Activated T-cell treated with anti-CD3 and anti-CD28 coated beads, Interleukin-2, amount 50 U/mL, for 72 hours (primary cell): ENCODE data around the gene SLC8A1. TPM values are rescaled to one million over a fixed set of nuclear protein-coding genes. Genes with fewer than 3 reads are reported as not detected.

ENCODE experiments used
- ATAC-seq, 2 donors: fragments of 150-1000 bp; cut with Tn5 transposase; replicated peaks in 1 of 2; 2 replicates each; pipeline ENCODE4 v1.10.0; 2021; ENCODE audit warnings: moderate library complexity in 2 of 2, mild to moderate bottlenecking in 1 of 2
- DNase-seq, 2 donors: peaks; one replicate each; pipeline ENCODE4 v3.0.0; 2021 to 2022; ENCODE audit warnings: mixed read lengths in 1 of 2
- H3K27ac Mint-ChIP-seq: one replicate; pipeline ENCODE4 v1.8.0; 2022; ENCODE audit warnings: mild to moderate bottlenecking, moderate library complexity, mixed read lengths
- H3K27me3 Mint-ChIP-seq: one replicate; pipeline ENCODE4 v1.8.0; 2022; ENCODE audit warnings: low read depth, mixed read lengths
- H3K36me3 Mint-ChIP-seq, 2 donors: one replicate each; pipeline ENCODE4 v1.8.0; 2022; ENCODE audit warnings: mixed read lengths in 2 of 2, mild to moderate bottlenecking in 1 of 2; ENCODE audit not compliant: insufficient read depth in 2 of 2
- H3K4me1 Mint-ChIP-seq: one replicate; pipeline ENCODE4 v1.8.0; 2022; ENCODE audit warnings: low read depth, mixed read lengths
- H3K4me3 Mint-ChIP-seq, 2 donors: one replicate each; pipeline ENCODE4 v1.8.0; 2022; ENCODE audit warnings: mild to moderate bottlenecking in 2 of 2, mixed read lengths in 2 of 2, moderate library complexity in 2 of 2
- H3K9me3 Mint-ChIP-seq, 2 donors: one replicate each; pipeline ENCODE4 v1.8.0; 2022; ENCODE audit warnings: mixed read lengths in 2 of 2
- total RNA-seq, 2 donors: library from RNA; stranded (reverse); gene quantifications; one replicate each; pipeline ENCODE4 v1.2.3, GENCODE V29; 2022

SLC8A1 gene
- total RNA-seq, 2 donors from 2014 or later, result 0.58 to 1.9 TPM

DNA sequence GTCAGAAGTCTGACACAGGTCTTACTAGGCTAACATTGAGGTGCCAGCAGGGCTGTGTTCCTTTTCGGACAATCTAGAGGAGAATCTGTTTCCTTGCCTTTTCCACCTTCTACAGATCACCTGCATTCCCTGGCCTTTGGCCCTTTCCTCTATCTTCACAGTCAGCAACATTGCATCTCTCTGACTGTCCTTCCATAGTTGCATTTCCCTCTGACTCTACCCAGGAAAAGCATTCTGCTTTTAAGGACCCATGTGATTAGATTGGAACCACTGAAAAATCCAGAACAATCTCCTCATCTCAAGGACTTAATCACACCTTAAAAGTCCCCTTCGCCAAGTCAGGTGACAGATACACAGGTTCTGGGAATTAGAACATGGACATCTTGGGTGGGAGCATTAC is 181.5 kb downstream of the SLC8A1 start:
- ATAC-seq, result no peak
- Mint-ChIP-seq H3K9me3 (no peaks in the 10 kb centered on the region), H3K4me1 (no peaks in the 10 kb centered on the region), H3K27me3 (no peaks in the 10 kb centered on the region), H3K36me3 (no peaks in the 10 kb centered on the region), H3K4me3 (no peak overlapping the region), H3K27ac (no peak overlapping the region)
- DNase-seq, result no peak

- H3K36me3 Mint-ChIP-seq, result no peaks in the 10 kb centered on the region
- DNase-seq (no peak), ATAC-seq (no peak)
- H3K27me3 Mint-ChIP-seq, result no peaks in the 10 kb centered on the region
- H3K9me3 Mint-ChIP-seq, result no peaks in the 10 kb centered on the region
- no peaks in the 10 kb centered on the region for H3K4me1 Mint-ChIP-seq
- H3K27ac Mint-ChIP-seq, result no peak overlapping the region
- no peak overlapping the region for H3K4me3 Mint-ChIP-seq
These were observed 183.3 kb downstream of the SLC8A1 start for GRCh38 chr2:40268566-40268965.

DNA sequence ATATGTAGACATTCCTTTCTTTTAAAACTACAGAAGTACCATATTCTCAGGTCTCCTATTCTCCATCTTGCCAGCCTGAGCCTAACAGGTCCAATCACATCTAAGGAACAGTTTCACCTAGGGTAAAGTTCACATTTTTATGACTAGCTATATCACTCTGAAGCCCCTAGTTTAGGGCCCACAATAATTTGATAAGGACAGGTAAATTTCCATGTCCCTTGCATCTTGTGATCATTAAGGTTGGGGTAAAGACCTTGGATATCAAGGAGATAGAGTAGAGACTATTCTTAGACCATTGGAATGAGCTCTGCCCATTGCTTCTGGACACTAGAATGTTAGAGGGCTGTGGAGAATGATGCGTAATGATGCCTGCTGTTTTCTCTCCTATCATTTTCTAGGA is 185.7 kb downstream of the SLC8A1 start:
- H3K27ac Mint-ChIP-seq, result no peak overlapping the region
- H3K36me3 Mint-ChIP-seq, result no peaks in the 10 kb centered on the region
- no peak overlapping the region for H3K4me3 Mint-ChIP-seq
- DNase-seq (no peak), ATAC-seq (no peak)
- H3K27me3 Mint-ChIP-seq, result no peaks in the 10 kb centered on the region
- H3K9me3 Mint-ChIP-seq, result peaks cover 0 to 2% of the 10 kb centered on the region in 2 donors
- no peaks in the 10 kb centered on the region for H3K4me1 Mint-ChIP-seq

GRCh38 chr2:40265602-40266001 is 186.3 kb downstream of the SLC8A1 start:
- H3K36me3 Mint-ChIP-seq, result no peaks in the 10 kb centered on the region
- H3K4me3 Mint-ChIP-seq, result no peak overlapping the region
- no peaks in the 10 kb centered on the region for H3K27me3 Mint-ChIP-seq
- no peak for DNase-seq
- ATAC-seq, result no peak
- H3K9me3 Mint-ChIP-seq, result peaks cover 0 to 2% of the 10 kb centered on the region in 2 donors
- peaks cover under 1% of the 10 kb centered on the region for H3K4me1 Mint-ChIP-seq
- no peak overlapping the region for H3K27ac Mint-ChIP-seq

DNA sequence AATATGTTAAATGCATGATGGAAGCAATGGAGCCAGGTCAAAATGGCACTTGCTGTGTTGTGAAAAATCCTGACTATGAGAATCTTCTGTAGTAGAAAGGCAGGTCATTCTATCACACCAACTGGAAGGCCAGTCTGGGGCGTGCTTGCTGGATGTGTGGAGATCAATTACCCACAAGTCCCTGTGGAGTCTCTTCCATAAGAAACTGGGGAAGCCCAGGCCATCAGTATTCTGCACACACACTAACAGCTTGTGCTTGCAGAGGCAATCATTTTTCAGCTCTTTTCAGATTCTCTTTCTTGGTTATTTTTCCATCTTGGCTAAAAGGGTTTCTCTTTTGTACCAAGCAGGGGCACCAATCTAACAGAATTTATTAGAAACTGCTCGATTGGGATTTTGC is 190.8 kb downstream of the SLC8A1 start:
- no peaks in the 10 kb centered on the region for H3K36me3 Mint-ChIP-seq
- H3K4me1 Mint-ChIP-seq, result peaks cover 7% of the 10 kb centered on the region
- no peak overlapping the region for H3K27ac Mint-ChIP-seq
- ATAC-seq, result no peak
- H3K4me3 Mint-ChIP-seq, result no peak overlapping the region
- peaks cover 7% of the 10 kb centered on the region for H3K27me3 Mint-ChIP-seq
- no peak for DNase-seq
- peaks cover 1 to 2% of the 10 kb centered on the region in 2 donors for H3K9me3 Mint-ChIP-seq

GRCh38 chr2:40260437-40260836 is 191.5 kb downstream of the SLC8A1 start:
- peaks cover 7% of the 10 kb centered on the region for H3K27me3 Mint-ChIP-seq

GRCh38 chr2:40259900-40260299 is 192.0 kb downstream of the SLC8A1 start:
- Mint-ChIP-seq H3K4me3 (no peak overlapping the region), H3K9me3 (peaks cover 1 to 2% of the 10 kb centered on the region in 2 donors), H3K4me1 (peaks cover 7% of the 10 kb centered on the region), H3K27me3 (peaks cover 7% of the 10 kb centered on the region), H3K36me3 (no peaks in the 10 kb centered on the region), H3K27ac (no peak overlapping the region)
- ATAC-seq, result no peak
- DNase-seq, result no peak

More at GRCh38 chr2:40260437-40260836, 191.5 kb downstream of the SLC8A1 start:
- H3K27ac Mint-ChIP-seq, result no peak overlapping the region
- DNase-seq (no peak), ATAC-seq (no peak)
- H3K36me3 Mint-ChIP-seq, result no peaks in the 10 kb centered on the region
- peaks cover 7% of the 10 kb centered on the region for H3K4me1 Mint-ChIP-seq
- no peak overlapping the region for H3K4me3 Mint-ChIP-seq
- peaks cover 1 to 2% of the 10 kb centered on the region in 2 donors for H3K9me3 Mint-ChIP-seq

- Mint-ChIP-seq H3K4me3 (no peak overlapping the region), H3K4me1 (peaks cover 7% of the 10 kb centered on the region), H3K9me3 (peaks cover 1 to 2% of the 10 kb centered on the region in 2 donors), H3K27ac (no peak overlapping the region), H3K36me3 (no peaks in the 10 kb centered on the region), H3K27me3 (peaks cover 7% of the 10 kb centered on the region)
- DNase-seq, result no peak
- no peak for ATAC-seq
These were observed 193.8 kb downstream of the SLC8A1 start for GRCh38 chr2:40258135-40258457.

- H3K27ac Mint-ChIP-seq, result no peak overlapping the region
- ATAC-seq (no peak), DNase-seq (no peak)
- H3K9me3 Mint-ChIP-seq, result peaks cover 1 to 2% of the 10 kb centered on the region in 2 donors
- peaks cover 7% of the 10 kb centered on the region for H3K4me1 Mint-ChIP-seq
- no peaks in the 10 kb centered on the region for H3K36me3 Mint-ChIP-seq
- no peak overlapping the region for H3K4me3 Mint-ChIP-seq
- peaks cover 7% of the 10 kb centered on the region for H3K27me3 Mint-ChIP-seq
These were observed 194.4 kb downstream of the SLC8A1 start for GRCh38 chr2:40257340-40258134.

- H3K4me3 Mint-ChIP-seq, result no peak overlapping the region
- H3K27ac Mint-ChIP-seq, result no peak overlapping the region
- peaks cover 7% of the 10 kb centered on the region for H3K4me1 Mint-ChIP-seq
- H3K27me3 Mint-ChIP-seq, result peaks cover 7% of the 10 kb centered on the region
- H3K36me3 Mint-ChIP-seq, result no peaks in the 10 kb centered on the region
- ATAC-seq (no peak), DNase-seq (no peak)
- peaks cover 1 to 2% of the 10 kb centered on the region in 2 donors for H3K9me3 Mint-ChIP-seq
These were observed 195.2 kb downstream of the SLC8A1 start for GRCh38 chr2:40256649-40257048.

- Mint-ChIP-seq H3K9me3 (peaks cover 0 to 1% of the 10 kb centered on the region in 2 donors), H3K4me3 (no peak overlapping the region), H3K4me1 (peaks cover 7% of the 10 kb centered on the region), H3K36me3 (no peaks in the 10 kb centered on the region), H3K27ac (no peak overlapping the region), H3K27me3 (peaks cover 7% of the 10 kb centered on the region)
- DNase-seq, result no peak
- no peak for ATAC-seq
These were observed 195.9 kb downstream of the SLC8A1 start for GRCh38 chr2:40256008-40256407.

DNA sequence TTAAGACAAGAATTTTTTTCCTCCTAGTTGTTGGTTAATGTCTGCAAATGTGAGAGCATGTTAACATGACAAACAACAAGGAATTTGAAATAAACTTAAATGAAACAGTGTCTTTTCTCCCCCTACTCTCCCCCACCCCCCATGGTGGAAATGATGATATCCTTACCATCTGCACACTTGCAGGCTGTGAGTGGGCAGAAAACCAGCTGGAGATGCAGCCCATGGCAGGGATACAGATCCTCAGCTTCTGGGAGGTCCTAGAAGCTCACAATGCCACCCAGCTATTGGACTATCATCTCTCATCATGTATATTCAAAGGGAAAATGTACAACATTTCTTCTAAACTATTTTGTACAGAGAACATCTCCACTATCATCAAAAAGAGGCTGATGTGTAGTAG is 196.8 kb downstream of the SLC8A1 start:
- Mint-ChIP-seq H3K9me3 (peaks cover 0 to 1% of the 10 kb centered on the region in 2 donors), H3K4me1 (peaks cover 2% of the 10 kb centered on the region), H3K4me3 (no peak overlapping the region), H3K36me3 (no peaks in the 10 kb centered on the region), H3K27me3 (peaks cover 7% of the 10 kb centered on the region), H3K27ac (no peak overlapping the region)
- ATAC-seq (no peak), DNase-seq (no peak)

GRCh38 chr2:40254611-40255010 is 197.3 kb downstream of the SLC8A1 start:
- DNase-seq (no peak), ATAC-seq (no peak)
- Mint-ChIP-seq H3K4me3 (no peak overlapping the region), H3K27me3 (peaks cover 7% of the 10 kb centered on the region), H3K36me3 (no peaks in the 10 kb centered on the region), H3K9me3 (peaks cover 0 to 1% of the 10 kb centered on the region in 2 donors), H3K4me1 (no peaks in the 10 kb centered on the region), H3K27ac (no peak overlapping the region)

DNA sequence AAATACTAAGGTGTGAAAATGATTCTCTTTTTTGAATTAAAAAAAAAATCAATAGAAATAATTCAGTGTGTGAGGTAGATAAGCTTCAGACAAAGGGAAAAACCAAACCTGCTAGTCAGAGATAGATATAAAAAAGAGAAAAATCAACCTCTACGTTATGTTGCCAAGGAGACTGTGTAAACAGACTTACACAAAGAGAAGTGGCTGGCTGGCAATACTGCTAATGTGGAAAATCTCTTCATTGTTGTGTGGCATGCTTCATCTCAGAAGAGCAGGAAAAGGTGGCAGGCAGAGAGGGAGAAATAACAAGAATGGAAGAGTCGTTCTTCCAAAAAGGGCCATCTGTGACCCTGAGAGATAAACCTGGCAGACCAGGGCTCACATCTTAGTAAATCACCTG is 200.8 kb downstream of the SLC8A1 start:
- no peaks in the 10 kb centered on the region for H3K36me3 Mint-ChIP-seq
- H3K9me3 Mint-ChIP-seq, result no peaks in the 10 kb centered on the region
- ATAC-seq (no peak), DNase-seq (no peak)
- H3K4me1 Mint-ChIP-seq, result no peaks in the 10 kb centered on the region
- no peak overlapping the region for H3K4me3 Mint-ChIP-seq
- no peak overlapping the region for H3K27ac Mint-ChIP-seq
- no peaks in the 10 kb centered on the region for H3K27me3 Mint-ChIP-seq
